Progenitor cell of endocrine pancreas (in vitro differentiated cells): ENCODE results near the gene INTS15. TPM values are rescaled to one million over a fixed set of nuclear protein-coding genes. Genes with fewer than 3 reads are reported as not detected.

Source experiments
- DNase-seq: peaks from one replicate; pipeline ENCODE4 v3.0.0; 2021; ENCODE audit warnings: low spot score; ENCODE audit not compliant: unreplicated experiment
- H3K27ac Mint-ChIP-seq: 2 replicates; pipeline ENCODE4 v1.8.0; 2021; ENCODE audit warnings: mild to moderate bottlenecking, moderate library complexity, mixed read lengths
- H3K27me3 Mint-ChIP-seq: 2 replicates; pipeline ENCODE4 v1.8.0; 2021; ENCODE audit warnings: mixed read lengths
- H3K36me3 Mint-ChIP-seq: 2 replicates; pipeline ENCODE4 v1.8.0; 2022; ENCODE audit warnings: mixed read lengths; ENCODE audit not compliant: insufficient read depth
- H3K4me1 Mint-ChIP-seq: 2 replicates; pipeline ENCODE4 v1.8.0; 2021; ENCODE audit warnings: low read depth, mixed read lengths
- H3K4me3 Mint-ChIP-seq: 2 replicates; pipeline ENCODE4 v1.8.0; 2021; ENCODE audit warnings: low read depth, mild to moderate bottlenecking, moderate library complexity, mixed read lengths
- H3K9me3 Mint-ChIP-seq: 2 replicates; pipeline ENCODE4 v1.8.0; 2021; ENCODE audit warnings: low read depth, mixed read lengths
- total RNA-seq: library from RNA; stranded (reverse); gene quantifications from 2 replicates; pipeline ENCODE4 v1.2.1, GENCODE V29; 2021
- TF ChIP-seq, protein P1 (sequence below): fragments of 200-600 bp; sonication (generic); IDR thresholded peaks from one replicate; pipeline ENCODE4 v1.5.0; 2021; ENCODE audit warnings: antibody characterized with exemption, mild to moderate bottlenecking; ENCODE audit not compliant: unreplicated experiment

The INTS15 gene
- total RNA-seq, 1 donor from 2014 or later = 57.1 TPM

DNA sequence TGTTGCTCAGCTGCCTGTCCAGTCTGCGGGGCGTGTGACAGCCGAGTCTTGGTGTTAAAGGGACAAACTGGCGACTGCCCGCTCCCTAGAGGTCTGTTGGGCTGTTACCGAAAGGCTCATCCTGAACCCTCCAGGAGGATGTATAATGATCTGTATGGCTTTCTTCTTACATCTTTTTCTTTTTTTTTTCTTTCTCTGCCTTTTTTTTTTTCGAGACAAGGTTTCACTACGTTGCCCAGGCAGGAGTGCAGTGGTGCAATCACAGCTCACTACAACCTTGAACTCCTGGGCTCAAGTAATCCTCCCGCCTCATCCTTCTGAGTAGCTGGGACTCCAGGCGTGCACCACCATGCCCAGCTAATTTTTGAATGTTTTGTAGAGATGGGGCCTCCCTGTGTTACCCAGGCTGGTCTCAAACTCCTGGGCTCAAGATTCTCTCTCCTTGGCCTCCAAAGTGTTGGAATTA, 857 bp downstream of the INTS15 start:
- Mint-ChIP-seq H3K4me1 (peaks cover 5% of the 10 kb centered on the region), H3K4me3 (peak overlapping the region; percentile 88), H3K9me3 (no peaks in the 10 kb centered on the region), H3K27ac (peak overlapping the region; percentile 91), H3K27me3 (no peaks in the 10 kb centered on the region), H3K36me3 (peaks cover 31% of the 10 kb centered on the region)
- TF ChIP-seq, protein P1, sequence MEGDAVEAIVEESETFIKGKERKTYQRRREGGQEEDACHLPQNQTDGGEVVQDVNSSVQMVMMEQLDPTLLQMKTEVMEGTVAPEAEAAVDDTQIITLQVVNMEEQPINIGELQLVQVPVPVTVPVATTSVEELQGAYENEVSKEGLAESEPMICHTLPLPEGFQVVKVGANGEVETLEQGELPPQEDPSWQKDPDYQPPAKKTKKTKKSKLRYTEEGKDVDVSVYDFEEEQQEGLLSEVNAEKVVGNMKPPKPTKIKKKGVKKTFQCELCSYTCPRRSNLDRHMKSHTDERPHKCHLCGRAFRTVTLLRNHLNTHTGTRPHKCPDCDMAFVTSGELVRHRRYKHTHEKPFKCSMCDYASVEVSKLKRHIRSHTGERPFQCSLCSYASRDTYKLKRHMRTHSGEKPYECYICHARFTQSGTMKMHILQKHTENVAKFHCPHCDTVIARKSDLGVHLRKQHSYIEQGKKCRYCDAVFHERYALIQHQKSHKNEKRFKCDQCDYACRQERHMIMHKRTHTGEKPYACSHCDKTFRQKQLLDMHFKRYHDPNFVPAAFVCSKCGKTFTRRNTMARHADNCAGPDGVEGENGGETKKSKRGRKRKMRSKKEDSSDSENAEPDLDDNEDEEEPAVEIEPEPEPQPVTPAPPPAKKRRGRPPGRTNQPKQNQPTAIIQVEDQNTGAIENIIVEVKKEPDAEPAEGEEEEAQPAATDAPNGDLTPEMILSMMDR = no peak
- no peak for DNase-seq

DNA sequence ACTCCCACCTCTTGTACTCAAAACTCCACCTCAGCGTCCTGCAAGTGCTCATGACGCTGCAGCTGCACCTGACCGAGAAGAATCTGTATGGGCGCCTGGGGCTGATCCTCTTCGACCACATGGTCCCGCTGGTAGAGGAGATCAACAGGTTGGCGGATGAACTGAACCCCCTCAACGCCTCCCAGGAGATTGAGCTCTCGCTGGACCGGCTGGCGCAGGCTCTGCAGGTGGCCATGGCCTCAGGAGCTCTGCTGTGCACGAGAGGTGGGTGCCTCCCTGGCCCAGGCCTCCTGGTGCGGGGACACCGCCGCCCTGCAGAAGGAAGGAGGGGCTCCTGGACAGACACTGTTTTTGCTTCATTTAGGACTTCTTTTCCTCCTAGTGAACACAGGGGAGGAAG, 10.3 kb downstream of the INTS15 start:
- no peaks in the 10 kb centered on the region for H3K27me3 Mint-ChIP-seq
- no peak overlapping the region for H3K27ac Mint-ChIP-seq
- H3K9me3 Mint-ChIP-seq = no peaks in the 10 kb centered on the region
- H3K36me3 Mint-ChIP-seq = peaks cover 24% of the 10 kb centered on the region
- H3K4me3 Mint-ChIP-seq = no peak overlapping the region
- TF ChIP-seq, protein P1 = no peak
- H3K4me1 Mint-ChIP-seq = no peaks in the 10 kb centered on the region
- no peak for DNase-seq

DNA sequence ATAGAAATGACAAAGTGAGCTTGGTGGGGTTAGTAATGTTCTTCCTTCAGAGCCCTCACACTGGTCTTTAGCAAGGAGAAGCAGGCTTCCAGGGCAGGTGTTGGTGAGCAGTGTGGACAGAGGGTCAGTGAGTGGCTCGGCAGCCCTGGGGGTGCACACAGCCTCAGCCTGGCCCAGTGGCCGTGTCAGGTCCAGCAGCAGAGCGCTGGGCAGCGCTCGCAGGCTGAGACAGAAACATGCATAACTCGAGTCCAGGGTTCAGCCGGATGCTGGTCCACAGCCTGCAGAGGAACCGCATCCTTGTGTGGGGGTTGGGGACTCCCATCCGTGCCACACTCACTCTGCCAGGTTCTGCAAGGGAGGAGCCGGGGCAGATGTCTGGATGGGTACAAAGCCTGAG, 14.6 kb downstream of the INTS15 start:
- Mint-ChIP-seq H3K4me3 (no peak overlapping the region), H3K9me3 (no peaks in the 10 kb centered on the region), H3K27me3 (no peaks in the 10 kb centered on the region), H3K27ac (peak overlapping the region; percentile 62), H3K36me3 (peaks cover 16% of the 10 kb centered on the region), H3K4me1 (no peaks in the 10 kb centered on the region)
- DNase-seq = no peak
- TF ChIP-seq, protein P1 = no peak

DNA sequence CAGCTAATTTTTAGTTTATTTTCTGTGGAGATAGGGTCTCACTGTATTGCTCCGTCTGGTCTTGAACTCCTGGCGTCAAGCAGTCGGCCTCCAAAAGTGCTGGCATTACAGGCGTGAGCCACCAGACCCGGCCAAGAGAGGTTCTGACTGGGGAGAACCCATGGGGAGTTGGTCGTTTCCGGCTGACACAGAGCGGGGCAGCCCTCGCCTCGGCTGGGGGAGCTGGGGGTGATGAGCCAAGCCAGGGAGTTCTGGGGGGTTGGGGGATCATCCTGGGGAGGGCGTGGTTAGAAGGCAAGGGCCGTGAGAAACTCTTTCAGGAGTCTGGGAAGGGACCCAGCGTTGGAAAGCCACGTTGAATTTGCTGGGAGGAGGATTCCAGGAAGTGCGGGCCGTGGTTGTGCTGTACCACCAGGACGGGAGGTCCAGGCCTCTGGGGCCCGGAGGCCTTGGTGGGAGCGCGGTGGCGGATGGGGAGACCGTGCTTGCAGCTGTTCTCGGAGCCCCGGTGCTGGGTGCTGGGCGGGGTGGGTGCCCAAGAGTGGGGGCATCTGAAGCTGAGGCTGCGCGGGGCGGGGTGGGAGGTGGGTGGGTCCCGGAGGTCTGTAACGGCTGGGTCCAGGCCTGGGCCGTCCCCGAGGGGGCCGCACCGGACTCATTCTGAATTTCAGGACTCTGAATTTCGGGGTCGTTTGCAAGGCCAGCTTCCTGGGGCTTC, 17.2 kb downstream of the INTS15 start:
- no peaks in the 10 kb centered on the region for H3K9me3 Mint-ChIP-seq
- no peak overlapping the region for H3K4me3 Mint-ChIP-seq
- TF ChIP-seq, protein P1 = no peak
- H3K4me1 Mint-ChIP-seq = no peaks in the 10 kb centered on the region
- H3K27ac Mint-ChIP-seq = no peak overlapping the region
- no peaks in the 10 kb centered on the region for H3K27me3 Mint-ChIP-seq
- peaks cover 13% of the 10 kb centered on the region for H3K36me3 Mint-ChIP-seq
- DNase-seq = no peak

DNA sequence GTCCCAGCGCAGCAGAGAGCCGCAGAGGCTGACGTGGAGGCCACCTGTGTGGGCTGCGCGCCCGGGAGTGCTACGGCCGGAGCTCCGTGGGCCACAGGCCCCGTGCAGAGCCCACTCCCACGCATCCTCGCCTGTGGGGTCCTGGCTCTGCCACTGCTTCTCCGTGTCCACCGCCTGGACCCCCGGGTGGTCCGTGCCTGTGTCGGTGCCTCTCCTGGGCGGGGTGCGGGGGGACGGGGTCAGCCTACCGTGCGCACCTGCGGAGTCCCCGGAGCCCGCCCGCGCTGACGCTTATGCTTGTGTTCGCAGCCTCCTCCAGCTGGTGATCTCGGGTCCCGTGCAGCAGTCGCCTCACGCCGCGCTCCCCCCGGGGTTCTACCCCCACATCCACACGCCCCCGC, 17.8 kb downstream of the INTS15 start:
- Mint-ChIP-seq H3K4me3 (no peak overlapping the region), H3K27me3 (no peaks in the 10 kb centered on the region), H3K27ac (no peak overlapping the region), H3K4me1 (no peaks in the 10 kb centered on the region), H3K36me3 (peaks cover 12% of the 10 kb centered on the region), H3K9me3 (no peaks in the 10 kb centered on the region)
- TF ChIP-seq, protein P1 = no peak
- no peak for DNase-seq
